Upper lobe of right lung (tissue), 1 donor: Measurements from ENCODE around the gene MYO18A. TPM values are rescaled to one million over a fixed set of nuclear protein-coding genes. Genes with fewer than 3 reads are reported as not detected.

Experiments
- ATAC-seq: fragments of 200-7000 bp; cut with Tn5 transposase; one replicate; pipeline ENCODE4 v1.9.1; 2020; ENCODE audit warnings: mild to moderate bottlenecking, moderate library complexity
- DNase-seq: peaks from one replicate; pipeline ENCODE4 v3.0.0-alpha.2; 2020
- H3K27ac ChIP-seq: fragments of 200-600 bp; one replicate; pipeline ENCODE4 v1.8.0; 2022
- H3K27me3 ChIP-seq: fragments of 200-600 bp; one replicate; pipeline ENCODE4 v1.8.0; 2022; ENCODE audit warnings: mild to moderate bottlenecking
- H3K36me3 ChIP-seq: fragments of 200-600 bp; one replicate; pipeline ENCODE4 v1.8.0; 2022
- H3K4me1 ChIP-seq: fragments of 200-600 bp; one replicate; pipeline ENCODE4 v1.8.0; 2022
- H3K4me3 ChIP-seq: fragments of 200-600 bp; one replicate; pipeline ENCODE4 v1.8.0; 2022; ENCODE audit warnings: mild to moderate bottlenecking
- H3K9me3 ChIP-seq: fragments of 200-600 bp; one replicate; pipeline ENCODE4 v1.8.0; 2022
- CTCF ChIP-seq: fragments of 200-600 bp; IDR thresholded peaks from one replicate; pipeline ENCODE4 v1.8.0; 2022; ENCODE audit warnings: antibody characterized with exemption
- intact Hi-C: fragments of 100-400 bp; cut with DNase I; formaldehyde crosslinking; loops from one replicate; pipeline ENCODE4 v1.11.0; 2022
- total RNA-seq: library from RNA; stranded (reverse); fragmentation: NEBNext Ultra II Directional; extraction: Animal tissue kit (Norgen Biotek cat#: 25700); gene quantifications from one replicate; pipeline ENCODE4 v1.2.1, GENCODE V29; 2021
- donor health status: DM: no; HTN: yes; CAD: no; lungs with severe emphysema.

The MYO18A gene
- total RNA-seq, 1 donor from 2014 or later = 51.0 TPM

GRCh38 chr17:29178750-29179231 lies 1.4 kb downstream of the MYO18A start:
- Histone ChIP-seq H3K27me3 (no peaks in the 10 kb centered on the region), H3K4me1 (peaks cover 41% of the 10 kb centered on the region), H3K9me3 (no peaks in the 10 kb centered on the region), H3K4me3 (peak overlapping the region; percentile 62), H3K36me3 (no peaks in the 10 kb centered on the region), H3K27ac (peak overlapping the region; percentile 89)
- DNase-seq = no peak
- peak; percentile 2 for ATAC-seq
- TF ChIP-seq CTCF = no peak
- intact Hi-C loops = no loop called here

DNA sequence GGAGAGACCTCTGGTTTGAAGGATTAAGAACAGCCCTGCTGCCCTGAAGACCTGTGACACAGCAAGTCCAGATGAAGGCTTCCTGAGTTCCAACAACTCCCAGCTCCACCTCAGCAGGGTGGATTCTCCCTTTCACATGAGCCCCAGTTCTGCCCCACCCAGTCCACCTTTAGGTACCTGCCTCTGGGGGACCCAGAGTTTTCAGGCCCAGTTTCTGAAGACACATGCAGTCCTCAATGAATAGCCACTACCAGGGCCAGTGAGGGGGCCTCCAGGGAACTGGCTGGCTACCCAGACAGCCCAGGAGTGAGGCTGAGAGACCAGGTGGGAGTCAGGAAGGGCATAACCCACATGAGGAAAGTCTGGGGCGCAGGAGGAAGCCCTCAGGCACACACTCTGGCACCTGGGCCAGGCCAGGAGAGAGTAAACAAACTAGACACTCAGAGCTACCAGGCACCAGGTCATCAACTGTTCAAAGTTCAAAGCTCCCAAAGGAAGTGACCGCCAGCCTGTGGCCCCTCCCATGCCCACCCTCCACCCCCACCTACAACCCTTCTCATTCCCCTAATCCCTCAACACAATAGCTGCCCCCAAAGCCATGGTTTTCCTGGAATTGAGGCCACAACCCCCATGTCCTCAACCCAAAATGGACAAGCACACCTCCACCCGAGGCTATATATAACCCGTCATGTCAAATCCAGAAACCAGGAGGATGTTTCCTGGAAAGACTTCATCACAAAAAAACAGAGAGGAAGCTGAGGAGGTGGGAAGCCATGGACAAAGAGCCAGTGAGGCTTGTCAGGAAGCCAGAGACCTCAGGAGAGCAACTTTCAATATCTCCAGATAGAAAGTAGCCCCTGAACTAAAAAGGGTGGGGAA lies 2.1 kb downstream of the MYO18A start:
- peak overlapping the region; percentile 89 for H3K27ac ChIP-seq
- peak overlapping the region; percentile 62 for H3K4me3 ChIP-seq
- no peak for ATAC-seq
- H3K27me3 ChIP-seq = no peaks in the 10 kb centered on the region
- H3K4me1 ChIP-seq = peaks cover 41% of the 10 kb centered on the region
- TF ChIP-seq CTCF = no peak
- intact Hi-C loops = no loop called here
- DNase-seq = no peak
- no peaks in the 10 kb centered on the region for H3K36me3 ChIP-seq
- no peaks in the 10 kb centered on the region for H3K9me3 ChIP-seq

GRCh38 chr17:29177541-29177870 lies 2.7 kb downstream of the MYO18A start:
- Histone ChIP-seq H3K4me1 (peaks cover 41% of the 10 kb centered on the region), H3K27ac (peak overlapping the region; percentile 89), H3K9me3 (no peaks in the 10 kb centered on the region), H3K4me3 (no peak overlapping the region), H3K36me3 (no peaks in the 10 kb centered on the region), H3K27me3 (no peaks in the 10 kb centered on the region)
- no peak for ATAC-seq
- intact Hi-C loops = no loop called here
- TF ChIP-seq CTCF = no peak
- DNase-seq = no peak

GRCh38 chr17:29176558-29177351 lies 3.4 kb downstream of the MYO18A start:
- intact Hi-C loops = no loop called here
- Histone ChIP-seq H3K27ac (peak overlapping the region; percentile 89), H3K9me3 (no peaks in the 10 kb centered on the region), H3K27me3 (no peaks in the 10 kb centered on the region), H3K4me1 (peaks cover 41% of the 10 kb centered on the region), H3K36me3 (no peaks in the 10 kb centered on the region), H3K4me3 (peak overlapping the region; percentile 59)
- ATAC-seq (peak; percentile 74), DNase-seq (peak; percentile 87)
- TF ChIP-seq CTCF = no peak

DNA sequence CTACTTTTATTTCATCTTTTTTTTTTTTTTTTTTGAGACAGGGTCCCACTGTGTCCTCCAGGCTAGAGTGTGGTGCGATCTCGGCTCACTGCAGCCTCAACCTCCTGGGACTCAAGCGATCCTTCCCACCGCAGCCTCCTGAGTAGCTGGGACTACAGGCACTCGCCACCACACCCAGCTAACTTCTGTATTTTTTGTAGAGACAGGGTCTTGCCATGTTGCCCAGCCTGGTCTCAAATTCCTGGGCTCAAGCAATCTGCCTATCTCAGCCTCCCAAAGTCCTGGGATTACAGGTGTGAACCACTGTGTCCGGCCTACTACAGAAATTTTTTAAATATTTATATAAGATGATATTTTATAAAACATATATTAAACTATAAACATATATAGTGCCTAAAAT lies 4.8 kb downstream of the MYO18A start:
- no peaks in the 10 kb centered on the region for H3K9me3 ChIP-seq
- intact Hi-C loops = no loop called here
- H3K4me3 ChIP-seq = no peak overlapping the region
- TF ChIP-seq CTCF = no peak
- H3K36me3 ChIP-seq = no peaks in the 10 kb centered on the region
- no peaks in the 10 kb centered on the region for H3K27me3 ChIP-seq
- peaks cover 29% of the 10 kb centered on the region for H3K4me1 ChIP-seq
- H3K27ac ChIP-seq = no peak overlapping the region
- DNase-seq (no peak), ATAC-seq (no peak)
